HCT116 (cell line): ENCODE measurements around the gene CDH4. TPM values are rescaled to one million over a fixed set of nuclear protein-coding genes. Genes with fewer than 3 reads are reported as not detected.

Source experiments
- ATAC-seq: fragments of 200-7000 bp; cut with Tn5 transposase; 2 replicates; pipeline ENCODE4 v1.9.1; 2020; ENCODE audit warnings: mild to moderate bottlenecking, moderate library complexity
- BruUV-seq: library from RNA; stranded (reverse); fragments of 400-500 nt; replicated peaks from 2 replicates; lab custom pipeline; 2021; lab: Mats Ljungman, UMichigan
- CTCF ChIA-PET: fragments of 300-600 bp; sonication (Branson Sonifier 250); formaldehyde crosslinking; loops from one replicate; lab custom pipeline; 2021; ENCODE audit warnings: antibody characterized with exemption; lab: Charles Lee
- POLR2A ChIA-PET: fragments of 300-600, 350-600 bp; sonication (Branson Sonifier 250); formaldehyde crosslinking; loops from one replicate; lab custom pipeline; 2021; ENCODE audit warnings: antibody characterized with exemption; lab: Charles Lee
- RAD21 ChIA-PET, 2 experiments: fragments of 300-600 bp; sonication (Branson Sonifier 250); formaldehyde crosslinking; loops; one replicate each; lab custom pipeline; 2023; ENCODE audit warnings: low total read pairs in 2 of 2; ENCODE audit not compliant: uncharacterized antibody in 2 of 2, unreplicated experiment in 2 of 2, low non-redundant PET in 1 of 2; lab: Charles Lee
- DNase-seq: peaks from one replicate; pipeline ENCODE4 v3.0.0-alpha.2; 2010; ENCODE audit warnings: low read depth, low spot score
- H2AFZ ChIP-seq: fragments of 200-600 bp; shearing (Covaris generic), sonication (generic); 2 replicates; pipeline ENCODE4 v1.6.1; 2017; ENCODE audit warnings: low read depth, mixed run types, mixed read lengths, antibody characterized with exemption, low read length; ENCODE audit not compliant: poor library complexity, severe bottlenecking
- H3K27ac ChIP-seq: 2 replicates; pipeline ENCODE4 v1.5.1; 2012; ENCODE audit warnings: low read depth, low read length
- H3K27me3 ChIP-seq: fragments of 200-600 bp; sonication (generic); 2 replicates; pipeline ENCODE4 v1.6.1; 2016; ENCODE audit warnings: mixed run types, low read length, mixed read lengths; ENCODE audit not compliant: insufficient read depth
- H3K36me3 ChIP-seq, 2 experiments: fragments of 200-500 bp in 1 of 2; fragments of 200-600 bp in 1 of 2; sonication (Bioruptor generic) in 1 of 2; sonication (generic) in 1 of 2; 2 replicates each; pipeline versions ENCODE4 v1.5.1 to v1.6.1; 2014 to 2016; ENCODE audit warnings: low read length in 2 of 2, inconsistent platforms in 1 of 2, mixed read lengths in 1 of 2, mixed run types in 1 of 2; ENCODE audit not compliant: insufficient read depth in 2 of 2, control insufficient read depth in 1 of 2
- H3K4me1 ChIP-seq, 2 experiments: fragments of 200-600 bp in 1 of 2; sonication (generic) in 1 of 2; 2 replicates each; pipeline versions ENCODE4 v1.5.1 to v1.6.1; 2012 to 2017; ENCODE audit warnings: low read length in 2 of 2, inconsistent platforms in 1 of 2, mild to moderate bottlenecking in 1 of 2, mixed read lengths in 1 of 2, mixed run types in 1 of 2, moderate library complexity in 1 of 2; ENCODE audit not compliant: insufficient read depth in 2 of 2, control insufficient read depth in 1 of 2
- H3K4me2 ChIP-seq: fragments of 200-600 bp; sonication (generic); 2 replicates; pipeline ENCODE4 v1.6.1; 2017; ENCODE audit warnings: mixed run types, low read length, mixed read lengths
- H3K4me3 ChIP-seq, 2 experiments: fragments of 200-600 bp in 1 of 2; sonication (generic) in 1 of 2; replicated peaks in 1 of 2; 2 replicates each; pipeline ENCODE4 v1.5.1; 2011 to 2016; ENCODE audit warnings: low read length in 2 of 2, control low read depth in 1 of 2, low read depth in 1 of 2, mild to moderate bottlenecking in 1 of 2, mixed read lengths in 1 of 2, mixed run types in 1 of 2
- H3K79me2 ChIP-seq: fragments of 200-600 bp; sonication (generic); 2 replicates; pipeline ENCODE4 v1.6.1; 2017; ENCODE audit warnings: mild to moderate bottlenecking, mixed run types, low read length, moderate library complexity, mixed read lengths; ENCODE audit not compliant: insufficient read depth
- H3K9ac ChIP-seq: fragments of 200-600 bp; sonication (generic); 2 replicates; pipeline ENCODE4 v1.6.1; 2016; ENCODE audit warnings: low read length, mixed read lengths
- H3K9me2 ChIP-seq: fragments of 200-600 bp; sonication (generic), shearing (Covaris generic); 2 replicates; pipeline ENCODE4 v1.6.1; 2017; ENCODE audit warnings: mixed run types, mild to moderate bottlenecking, moderate library complexity; ENCODE audit not compliant: insufficient read depth
- H3K9me3 ChIP-seq, 2 experiments: fragments of 200-500 bp in 1 of 2; fragments of 200-600 bp in 1 of 2; sonication (Bioruptor generic) in 1 of 2; sonication (generic) in 1 of 2; 2 replicates each; pipeline ENCODE4 v1.6.1; 2014 to 2017; ENCODE audit warnings: low read length in 2 of 2, mixed read lengths in 2 of 2, inconsistent platforms in 1 of 2, low read depth in 1 of 2, mild to moderate bottlenecking in 1 of 2, mixed run types in 1 of 2, moderate library complexity in 1 of 2; ENCODE audit not compliant: control insufficient read depth in 1 of 2, insufficient read depth in 1 of 2
- H4K20me1 ChIP-seq: fragments of 200-600 bp; sonication (generic), shearing (Covaris generic); 2 replicates; pipeline ENCODE4 v1.6.1; 2017; ENCODE audit warnings: mixed run types, mild to moderate bottlenecking, moderate library complexity; ENCODE audit not compliant: insufficient read depth
- CBX3 ChIP-seq: IDR thresholded peaks from 2 replicates; pipeline ENCODE4 v1.6.1; 2012; ENCODE audit warnings: low read depth
- CEBPB ChIP-seq: IDR thresholded peaks from 2 replicates; pipeline ENCODE4 v1.6.1; 2012; ENCODE audit warnings: low read depth
- EGR1 ChIP-seq: IDR thresholded peaks from 2 replicates; pipeline ENCODE4 v1.6.1; 2012; ENCODE audit warnings: low read depth
- ELF1 ChIP-seq: IDR thresholded peaks from 2 replicates; pipeline ENCODE4 v1.6.1; 2012; ENCODE audit warnings: low read depth, borderline replicate concordance
- EZH2 ChIP-seq: fragments of 200-600 bp; sonication (generic); IDR thresholded peaks from 2 replicates; pipeline ENCODE4 v1.6.1; 2017; ENCODE audit warnings: antibody characterized with exemption, mixed run types
- EZH2phosphoT487 ChIP-seq: fragments of 200-600 bp; IDR thresholded peaks from 2 replicates; pipeline ENCODE4 v1.6.1; 2018; ENCODE audit warnings: antibody characterized with exemption, borderline replicate concordance
- FOSL1 ChIP-seq: IDR thresholded peaks from 2 replicates; pipeline ENCODE4 v1.6.1; 2012; ENCODE audit warnings: low read depth
- JUND ChIP-seq: IDR thresholded peaks from 2 replicates; pipeline ENCODE4 v1.6.1; 2012
- POLR2AphosphoS5 ChIP-seq: IDR thresholded peaks from 2 replicates; pipeline ENCODE4 v1.6.1; 2011; ENCODE audit warnings: mild to moderate bottlenecking, low read depth, low read length, moderate library complexity
- RAD21 ChIP-seq: IDR thresholded peaks from 2 replicates; pipeline ENCODE4 v1.6.1; 2012; ENCODE audit warnings: low read depth, mild to moderate bottlenecking
- SIN3A ChIP-seq: IDR thresholded peaks from 2 replicates; pipeline ENCODE4 v1.6.1; 2012; ENCODE audit warnings: low read depth
- SP1 ChIP-seq: IDR thresholded peaks from 2 replicates; pipeline ENCODE4 v1.6.1; 2012; ENCODE audit warnings: low read depth
- SRF ChIP-seq: IDR thresholded peaks from 2 replicates; pipeline ENCODE4 v1.6.1; 2012; ENCODE audit warnings: low read depth
- TCF7L2 ChIP-seq: IDR thresholded peaks from 2 replicates; pipeline ENCODE4 v1.7.0; 2011; ENCODE audit warnings: borderline replicate concordance, inconsistent platforms; ENCODE audit not compliant: insufficient read depth, insufficient read length; ENCODE audit errors: extremely low read depth
- YY1 ChIP-seq: IDR thresholded peaks from 2 replicates; pipeline ENCODE4 v1.6.1; 2011; ENCODE audit warnings: low read length, low read depth, moderate library complexity, mild to moderate bottlenecking; ENCODE audit not compliant: insufficient replicate concordance; ENCODE audit errors: extremely low read depth
- ZBTB33 ChIP-seq: IDR thresholded peaks from 2 replicates; pipeline ENCODE4 v1.6.1; 2011; ENCODE audit warnings: mild to moderate bottlenecking, low read length, moderate library complexity; ENCODE audit not compliant: insufficient replicate concordance; ENCODE audit errors: extremely low read depth
- ZNF274 ChIP-seq: fragments of 200-500 bp; sonication (Bioruptor generic); IDR thresholded peaks from 2 replicates; pipeline ENCODE4 v1.6.1; 2014; ENCODE audit warnings: mild to moderate bottlenecking, low read depth, low read length, inconsistent platforms
- intact Hi-C: fragments of 100-400 bp; cut with micrococcal nuclease; formaldehyde crosslinking; loops from 2 replicates; pipeline ENCODE4 v1.10.0; 2022
- total RNA-seq: library from RNA; stranded (reverse); gene quantifications from one replicate; pipeline ENCODE4 v1.2.1, GENCODE V29; 2021; ENCODE audit not compliant: unreplicated experiment
- TF ChIP-seq, protein P1 (sequence below): IDR thresholded peaks from 2 replicates; pipeline ENCODE4 v1.6.1; 2012
- TF ChIP-seq, protein P2 (sequence below): IDR thresholded peaks from 2 replicates; pipeline ENCODE4 v1.6.1; 2012

The CDH4 gene
- total RNA-seq, 1 experiment from 2014 or later, result not detected

DNA sequence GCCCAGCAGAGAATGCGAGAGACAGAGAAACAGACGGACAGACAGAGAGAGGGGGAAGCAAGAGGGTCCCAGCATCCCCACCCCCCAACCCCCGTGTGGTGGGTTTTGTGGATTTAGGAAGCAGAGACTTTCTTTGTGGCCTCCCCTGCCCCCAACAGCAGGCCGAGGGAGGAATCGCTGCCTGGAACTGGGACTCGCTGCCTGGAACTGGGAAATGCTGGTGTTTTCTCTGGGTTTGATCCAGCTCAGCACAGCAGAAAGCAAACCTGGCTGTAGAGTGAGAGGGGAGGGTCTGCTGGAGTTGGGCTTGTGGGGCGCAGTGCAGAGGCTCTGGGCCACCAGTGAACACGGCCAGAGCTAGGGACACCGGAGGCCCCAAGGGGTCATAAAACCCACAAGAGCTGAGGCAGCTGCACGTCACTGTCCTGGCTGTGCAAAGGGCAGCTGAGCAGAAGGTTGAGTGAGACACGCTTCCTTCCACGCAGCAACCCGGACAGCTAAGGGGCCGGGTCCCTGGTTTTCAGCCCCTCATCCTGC lies 631.9 kb downstream of the CDH4 start:
- TF ChIP-seq JUND (no peak), FOSL1 (no peak), TCF7L2 (no peak), CEBPB (no peak), SP1 (no peak), SIN3A (no peak), EZH2phosphoT487 (no peak), EGR1 (no peak), SRF (no peak), CBX3 (no peak), EZH2 (no peak), ZBTB33 (no peak), ZNF274 (no peak), YY1 (no peak), ELF1 (no peak), RAD21 (no peak), POLR2AphosphoS5 (no peak)
- TF ChIP-seq, protein P1, sequence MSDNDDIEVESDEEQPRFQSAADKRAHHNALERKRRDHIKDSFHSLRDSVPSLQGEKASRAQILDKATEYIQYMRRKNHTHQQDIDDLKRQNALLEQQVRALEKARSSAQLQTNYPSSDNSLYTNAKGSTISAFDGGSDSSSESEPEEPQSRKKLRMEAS, result no peak
- TF ChIP-seq, protein P2, sequence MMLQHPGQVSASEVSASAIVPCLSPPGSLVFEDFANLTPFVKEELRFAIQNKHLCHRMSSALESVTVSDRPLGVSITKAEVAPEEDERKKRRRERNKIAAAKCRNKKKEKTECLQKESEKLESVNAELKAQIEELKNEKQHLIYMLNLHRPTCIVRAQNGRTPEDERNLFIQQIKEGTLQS, result no peak
- H3K9me2 ChIP-seq, result no peaks in the 10 kb centered on the region
- H3K4me2 ChIP-seq, result no peak overlapping the region
- intact Hi-C loops, result no loop called here
- H3K79me2 ChIP-seq, result no peaks in the 10 kb centered on the region
- RAD21 ChIA-PET, result no interaction called here
- POLR2A ChIA-PET, result no interaction called here
- peaks cover 6% of the 10 kb centered on the region; the same call in 1 of the 2 replicates for H3K27me3 ChIP-seq
- H3K4me3 ChIP-seq, result no peak overlapping the region
- no peaks in the 10 kb centered on the region for H4K20me1 ChIP-seq
- no TSS peak for BruUV-seq
- no peak overlapping the region for H3K9ac ChIP-seq
- H3K9me3 ChIP-seq, result no peaks in the 10 kb centered on the region
- H2AFZ ChIP-seq, result no peak overlapping the region
- no peak for ATAC-seq
- no peak overlapping the region for H3K27ac ChIP-seq
- H3K4me1 ChIP-seq, result no peaks in the 10 kb centered on the region
- CTCF ChIA-PET, result interaction anchor here (1.5 kb wide), 1 partner anchor 13 kb away, joined by 4 read pairs; no protein-coding TSS in a partner anchor
- H3K36me3 ChIP-seq, result no peaks in the 10 kb centered on the region
- DNase-seq, result no peak
